ENCODE measurements around the gene KIRREL3.

Gene KIRREL3

GRCh38 chr11:126518972-126519690 lies 481.4 kb downstream of the KIRREL3 start:
- no peak for TF ChIP-seq CTCF (conservative IDR thresholded peaks at IDR 0.05)
- no peak for TF ChIP-seq ZFX (IDR thresholded peaks at IDR 0.05)
- no peak overlapping the region for H3K27ac ChIP-seq

GRCh38 chr11:126518071-126518971 lies 482.2 kb downstream of the KIRREL3 start:
- TF ChIP-seq ZFX (IDR thresholded peaks at IDR 0.05) (no peak), CTCF (conservative IDR thresholded peaks at IDR 0.05) (no peak)

GRCh38 chr11:126515501-126515900 lies 485.1 kb downstream of the KIRREL3 start:
- TF ChIP-seq CTCF (conservative IDR thresholded peaks at IDR 0.05) (no peak), ZFX (IDR thresholded peaks at IDR 0.05) (no peak)
- no peak overlapping the region for H3K27ac ChIP-seq

More at GRCh38 chr11:126518071-126518971, 482.2 kb downstream of the KIRREL3 start:
- no peak overlapping the region for H3K27ac ChIP-seq

- H3K27ac ChIP-seq: no peak overlapping the region
- TF ChIP-seq ZFX (IDR thresholded peaks at IDR 0.05) (no peak), CTCF (conservative IDR thresholded peaks at IDR 0.05) (no peak)
Observed at GRCh38 chr11:126514061-126514693, 486.4 kb downstream of the KIRREL3 start.

- no peak overlapping the region for H3K27ac ChIP-seq
- no peak for TF ChIP-seq CTCF (conservative IDR thresholded peaks at IDR 0.05)
- TF ChIP-seq ZFX (IDR thresholded peaks at IDR 0.05): no peak
Observed at GRCh38 chr11:126512741-126513715, 487.5 kb downstream of the KIRREL3 start.

GRCh38 chr11:126512251-126512650 lies 488.3 kb downstream of the KIRREL3 start:
- H3K27ac ChIP-seq: no peak overlapping the region
- no peak for TF ChIP-seq CTCF (conservative IDR thresholded peaks at IDR 0.05)
- no peak for TF ChIP-seq ZFX (IDR thresholded peaks at IDR 0.05)
